Measurements from ENCODE around the gene NCAM2.

- no peak for TF ChIP-seq CTCF (IDR thresholded peaks at IDR 0.05)
- TF ChIP-seq POLR2A (IDR thresholded peaks at IDR 0.05): no peak
Observed at GRCh38 chr21:21195417-21195943, 197.3 kb downstream of the NCAM2 start.

Measured in ovary (tissue), 3 donors.